HepG2 (cell line): ENCODE data around the gene PPP1R1B. TPM values are rescaled to one million over a fixed set of nuclear protein-coding genes. Genes with fewer than 3 reads are reported as not detected.

Experiments
- CREB3 ChIP-seq: sonication (generic); formaldehyde crosslinking; IDR thresholded peaks from 2 replicates; pipeline ENCODE4 v1.5.0; 2020; ENCODE audit warnings: missing genetic modification reagents
- EHMT2 ChIP-seq: fragments of 200-600 bp; sonication (generic); IDR thresholded peaks from 2 replicates; pipeline ENCODE4 v1.7.0; 2017; ENCODE audit warnings: antibody characterized with exemption, low read depth, low read length, borderline replicate concordance
- FOXO1 ChIP-seq: sonication (generic); formaldehyde crosslinking; IDR thresholded peaks from 2 replicates; pipeline ENCODE4 v1.4.0; 2020; ENCODE audit warnings: missing genetic modification reagents
- KLF6 ChIP-seq: IDR thresholded peaks from 2 replicates; pipeline ENCODE4 v1.8.0; 2016; ENCODE audit warnings: missing biosample characterization, missing genetic modification reagents
- SKIL ChIP-seq: sonication (generic); formaldehyde crosslinking; IDR thresholded peaks from 2 replicates; pipeline ENCODE4 v1.8.0; 2022; ENCODE audit warnings: missing genetic modification reagents, mild to moderate bottlenecking, moderate library complexity, borderline replicate concordance
- SMYD3 ChIP-seq: sonication (generic); formaldehyde crosslinking; IDR thresholded peaks from 2 replicates; pipeline ENCODE4 v1.8.1; 2023; ENCODE audit warnings: mild to moderate bottlenecking, missing genetic modification reagents
- STAT5B ChIP-seq: sonication (generic); formaldehyde crosslinking; IDR thresholded peaks from 2 replicates; pipeline ENCODE4 v1.4.0; 2020; ENCODE audit warnings: missing genetic modification reagents
- TFE3 ChIP-seq: IDR thresholded peaks from 2 replicates; pipeline ENCODE4 v1.6.1; 2016
- THRA ChIP-seq: sonication (generic); formaldehyde crosslinking; IDR thresholded peaks from 2 replicates; pipeline ENCODE4 v1.4.0; 2020; ENCODE audit warnings: missing genetic modification reagents, borderline replicate concordance
- WIZ ChIP-seq: sonication (generic); formaldehyde crosslinking; IDR thresholded peaks from 2 replicates; pipeline ENCODE4 v1.5.1; 2020; ENCODE audit warnings: mild to moderate bottlenecking, missing genetic modification reagents
- ZBTB20 ChIP-seq: sonication (generic); formaldehyde crosslinking; IDR thresholded peaks from 2 replicates; pipeline ENCODE4 v1.8.1; 2023; ENCODE audit warnings: missing genetic modification reagents, low read depth, mild to moderate bottlenecking, borderline replicate concordance
- ZBTB33 ChIP-seq: sonication (generic); formaldehyde crosslinking; IDR thresholded peaks from 2 replicates; pipeline ENCODE4 v1.4.0; 2020; ENCODE audit warnings: missing genetic modification reagents
- ZNF558 ChIP-seq: sonication (generic); formaldehyde crosslinking; IDR thresholded peaks from 2 replicates; pipeline ENCODE4 v1.9.0; 2022; ENCODE audit warnings: mild to moderate bottlenecking, missing genetic modification reagents, borderline replicate concordance
- ZNF562 ChIP-seq: sonication (generic); formaldehyde crosslinking; IDR thresholded peaks from 2 replicates; pipeline ENCODE4 v1.8.0; 2022; ENCODE audit warnings: missing genetic modification reagents, borderline replicate concordance
- ZSCAN20 ChIP-seq: sonication (generic); formaldehyde crosslinking; IDR thresholded peaks from 2 replicates; pipeline ENCODE4 v1.4.0; 2020; ENCODE audit warnings: missing genetic modification reagents, mild to moderate bottlenecking, borderline replicate concordance
- polyA plus RNA-seq, 8 experiments: library from polyadenylated mRNA; depleted of rRNA in 3 of 8; stranded (reverse) in 7 of 8; unstranded in 1 of 8; fragments of >200 nt; fragmentation: Illumina TruSeq in 4 of 8; extraction: Trizol in 4 of 8; gene quantifications; 2 replicates each; pipeline versions ENCODE4 v1.2.1 to v1.2.3, GENCODE V29; 2011 to 2016; ENCODE audit warnings: low read depth in 4 of 8, missing spikeins in 1 of 8, mixed read lengths in 1 of 8; ENCODE audit not compliant: insufficient read depth in 1 of 8
- total RNA-seq, 5 experiments: library from RNA; depleted of rRNA; stranded (reverse); fragments of >200 nt; fragmentation: Illumina TruSeq; extraction: Trizol; gene quantifications; 2 replicates each; pipeline ENCODE4 v1.2.3, GENCODE V29; 2016; ENCODE audit warnings: low read depth in 1 of 5

Gene PPP1R1B
- total and polyA plus RNA-seq, 2 of the 13 experiments (the other 11 are each of a cell fraction or from before 2014, with no cell fraction given) = 0.08 TPM; not detected in 1

GRCh38 chr17:39591958-39592954, 34.5 kb upstream of the PPP1R1B start (continued):
- TF ChIP-seq ZBTB33 (CRISPR knock-in tag) (no peak), THRA (CRISPR knock-in tag) (peak; percentile 54; the same call in 1 of the 2 replicates), CREB3 (CRISPR knock-in tag) (0 out of 2 replicates have a peak, but pooled peaks have one; percentile 56), EHMT2 (peak; percentile 97), WIZ (CRISPR knock-in tag) (peak; percentile 71; the same call in 1 of the 2 replicates), SMYD3 (CRISPR knock-in tag) (no peak), FOXO1 (CRISPR knock-in tag) (peak; percentile 37; the same call in 1 of the 2 replicates), ZBTB20 (CRISPR knock-in tag) (no peak), KLF6 (CRISPR knock-in tag) (peak; percentile 96), ZSCAN20 (0 out of 2 replicates have a peak, but pooled peaks have one; percentile 45), SKIL (CRISPR knock-in tag) (0 out of 2 replicates have a peak, but pooled peaks have one; percentile 29), TFE3 (CRISPR knock-in tag) (peak; percentile 67; the same call in 1 of the 2 replicates), ZNF562 (CRISPR knock-in tag) (no peak), ZNF558 (peak; percentile 69; the same call in 1 of the 2 replicates), STAT5B (CRISPR knock-in tag) (peak; percentile 57; the same call in 1 of the 2 replicates)
